Neural cell (in vitro differentiated cells): ENCODE data around the gene DPYSL4. TPM values are rescaled to one million over a fixed set of nuclear protein-coding genes. Genes with fewer than 3 reads are reported as not detected.

ENCODE experiments used
- H2AFZ ChIP-seq: fragments of 200-600, 300-800 bp; sonication (generic), shearing (Covaris generic); 2 replicates; pipeline ENCODE4 v1.6.0; 2014; ENCODE audit warnings: low read depth, mild to moderate bottlenecking, antibody characterized with exemption, low read length, moderate library complexity
- H3F3A ChIP-seq: fragments of 200-600 bp; shearing (Covaris generic); 2 replicates; pipeline ENCODE4 v1.6.1; 2016; ENCODE audit warnings: mild to moderate bottlenecking, moderate library complexity, mixed read lengths, antibody characterized with exemption, low read length; ENCODE audit not compliant: insufficient read depth, poor library complexity, severe bottlenecking
- H3K27ac ChIP-seq: fragments of 200-600, 300-800 bp; sonication (generic), shearing (Covaris generic); 2 replicates; pipeline ENCODE4 v1.5.1; 2014; ENCODE audit warnings: mild to moderate bottlenecking, low read length, moderate library complexity
- H3K27me3 ChIP-seq: fragments of 300-800, 200-600 bp; sonication (generic), shearing (Covaris generic); 2 replicates; pipeline ENCODE4 v1.6.0; 2014; ENCODE audit warnings: mild to moderate bottlenecking, low read depth, low read length, moderate library complexity; ENCODE audit not compliant: insufficient read depth
- H3K36me3 ChIP-seq: fragments of 300-800, 200-600 bp; sonication (generic), shearing (Covaris generic); 2 replicates; pipeline ENCODE4 v1.5.1; 2014; ENCODE audit warnings: mild to moderate bottlenecking, antibody characterized with exemption, low read length, moderate library complexity; ENCODE audit not compliant: insufficient read depth
- H3K4me2 ChIP-seq: fragments of 300-800, 200-600 bp; sonication (generic), shearing (Covaris generic); 2 replicates; pipeline ENCODE4 v1.6.0; 2014; ENCODE audit warnings: mild to moderate bottlenecking, low read length
- H3K4me3 ChIP-seq: fragments of 300-800, 200-600 bp; sonication (generic), shearing (Covaris generic); 2 replicates; pipeline ENCODE4 v1.5.1; 2014; ENCODE audit warnings: mild to moderate bottlenecking, low read length, moderate library complexity
- H3K79me2 ChIP-seq: fragments of 200-600 bp; shearing (Covaris generic); replicated peaks from 2 replicates; pipeline ENCODE4 v1.6.0; 2014; ENCODE audit warnings: mild to moderate bottlenecking, low read length, moderate library complexity; ENCODE audit not compliant: insufficient read depth
- H3K9ac ChIP-seq: fragments of 300-800, 200-600 bp; sonication (generic), shearing (Covaris generic); 2 replicates; pipeline ENCODE4 v1.6.1; 2016; ENCODE audit warnings: mild to moderate bottlenecking, low read length, mixed read lengths
- H3K9me2 ChIP-seq: fragments of 200-600 bp; shearing (Covaris generic); 2 replicates; pipeline ENCODE4 v1.6.1; 2016; ENCODE audit warnings: mild to moderate bottlenecking, low read length, mixed read lengths; ENCODE audit not compliant: insufficient read depth
- H3K9me3 ChIP-seq: fragments of 200-600, 300-800 bp; sonication (generic), shearing (Covaris generic); 2 replicates; pipeline ENCODE4 v1.6.1; 2016; ENCODE audit warnings: mild to moderate bottlenecking, mixed run types, low read length, moderate library complexity, mixed read lengths
- H4K20me1 ChIP-seq: fragments of 200-600 bp; shearing (Covaris generic); 2 replicates; pipeline ENCODE4 v1.6.1; 2016; ENCODE audit warnings: mild to moderate bottlenecking, mixed run types; ENCODE audit not compliant: insufficient read depth
- EP300 ChIP-seq: fragments of 450-650 bp; conservative IDR thresholded peaks from 2 replicates; pipeline ENCODE4 v1.6.1; 2014; ENCODE audit warnings: antibody characterized with exemption, mild to moderate bottlenecking, moderate library complexity; ENCODE audit not compliant: poor library complexity, severe bottlenecking
- EZH2 ChIP-seq: fragments of 200-600, 300-800 bp; shearing (Covaris generic), sonication (generic); IDR thresholded peaks from 2 replicates; pipeline ENCODE4 v1.6.1; 2014; ENCODE audit warnings: antibody characterized with exemption, low read length, borderline replicate concordance, mild to moderate bottlenecking; ENCODE audit not compliant: insufficient read depth, poor library complexity, severe bottlenecking
- MXI1 ChIP-seq: fragments of 450-650 bp; conservative IDR thresholded peaks from 2 replicates; pipeline ENCODE4 v1.6.1; 2014; ENCODE audit warnings: antibody characterized with exemption, mild to moderate bottlenecking; ENCODE audit not compliant: poor library complexity, severe bottlenecking
- POLR2AphosphoS5 ChIP-seq: IDR thresholded peaks from 2 replicates; pipeline ENCODE4 v1.6.1; 2012
- RAD21 ChIP-seq: fragments of 450-650 bp; conservative IDR thresholded peaks from 2 replicates; pipeline ENCODE4 v1.6.1; 2014; ENCODE audit warnings: antibody characterized with exemption, mild to moderate bottlenecking, moderate library complexity
- REST ChIP-seq: IDR thresholded peaks from 2 replicates; pipeline ENCODE4 v1.6.1; 2012; ENCODE audit warnings: borderline replicate concordance
- SMC3 ChIP-seq: fragments of 450-650 bp; conservative IDR thresholded peaks from 2 replicates; pipeline ENCODE4 v1.6.1; 2014; ENCODE audit warnings: antibody characterized with exemption, mild to moderate bottlenecking, moderate library complexity; ENCODE audit not compliant: poor library complexity
- TAF1 ChIP-seq: IDR thresholded peaks from 2 replicates; pipeline ENCODE4 v1.6.1; 2012; ENCODE audit warnings: low read depth
- polyA plus RNA-seq: library from polyadenylated mRNA; depleted of rRNA; stranded (reverse); fragments of >200 nt; gene quantifications from 2 replicates; pipeline ENCODE4 v1.2.3, GENCODE V29; 2014
- TF ChIP-seq, protein P1 (sequence below): fragments of 450-650 bp; IDR thresholded peaks from 2 replicates; pipeline ENCODE4 v1.5.1; 2014; ENCODE audit warnings: antibody characterized with exemption, mild to moderate bottlenecking, moderate library complexity; ENCODE audit not compliant: poor library complexity, severe bottlenecking

Gene DPYSL4
- polyA plus RNA-seq, 1 donor from 2014 or later, result 116 TPM

DNA sequence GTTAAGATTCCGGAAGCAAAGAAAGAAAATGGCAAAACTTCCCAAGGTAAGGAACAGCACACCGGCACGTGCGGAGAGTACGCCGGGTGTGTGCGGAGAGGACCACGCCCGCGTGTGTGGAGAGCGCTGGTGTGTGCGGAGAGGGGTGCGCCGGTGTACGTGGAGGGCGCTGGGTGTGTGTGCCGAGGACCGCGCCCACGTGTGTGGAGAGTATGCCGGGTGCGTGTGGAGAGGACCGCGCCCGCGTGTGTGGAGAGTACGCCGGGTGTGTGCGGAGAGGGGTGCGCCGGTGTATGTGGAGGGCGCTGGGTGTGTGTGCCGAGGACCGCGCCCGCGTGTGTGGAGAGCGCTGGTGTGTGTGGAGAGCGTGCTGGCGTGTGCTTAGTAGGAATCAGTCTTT is 48.6 kb upstream of the DPYSL4 start:
- Histone ChIP-seq H3K4me3 (no peak overlapping the region), H3K9me2 (no peaks in the 10 kb centered on the region), H3K27ac (no peak overlapping the region), H3F3A (no peaks in the 10 kb centered on the region), H3K9ac (no peak overlapping the region), H2AFZ (no peak overlapping the region), H3K9me3 (no peaks in the 10 kb centered on the region), H3K27me3 (no peaks in the 10 kb centered on the region), H3K36me3 (no peaks in the 10 kb centered on the region), H3K79me2 (no peaks in the 10 kb centered on the region), H3K4me2 (no peak overlapping the region), H4K20me1 (no peaks in the 10 kb centered on the region)
- TF ChIP-seq TAF1, result no peak
- TF ChIP-seq, protein P1, sequence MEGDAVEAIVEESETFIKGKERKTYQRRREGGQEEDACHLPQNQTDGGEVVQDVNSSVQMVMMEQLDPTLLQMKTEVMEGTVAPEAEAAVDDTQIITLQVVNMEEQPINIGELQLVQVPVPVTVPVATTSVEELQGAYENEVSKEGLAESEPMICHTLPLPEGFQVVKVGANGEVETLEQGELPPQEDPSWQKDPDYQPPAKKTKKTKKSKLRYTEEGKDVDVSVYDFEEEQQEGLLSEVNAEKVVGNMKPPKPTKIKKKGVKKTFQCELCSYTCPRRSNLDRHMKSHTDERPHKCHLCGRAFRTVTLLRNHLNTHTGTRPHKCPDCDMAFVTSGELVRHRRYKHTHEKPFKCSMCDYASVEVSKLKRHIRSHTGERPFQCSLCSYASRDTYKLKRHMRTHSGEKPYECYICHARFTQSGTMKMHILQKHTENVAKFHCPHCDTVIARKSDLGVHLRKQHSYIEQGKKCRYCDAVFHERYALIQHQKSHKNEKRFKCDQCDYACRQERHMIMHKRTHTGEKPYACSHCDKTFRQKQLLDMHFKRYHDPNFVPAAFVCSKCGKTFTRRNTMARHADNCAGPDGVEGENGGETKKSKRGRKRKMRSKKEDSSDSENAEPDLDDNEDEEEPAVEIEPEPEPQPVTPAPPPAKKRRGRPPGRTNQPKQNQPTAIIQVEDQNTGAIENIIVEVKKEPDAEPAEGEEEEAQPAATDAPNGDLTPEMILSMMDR, result no peak
- TF ChIP-seq EZH2, result no peak
- TF ChIP-seq RAD21, result no peak
- TF ChIP-seq MXI1, result no peak
- no peak for TF ChIP-seq REST
- TF ChIP-seq POLR2AphosphoS5, result no peak
- no peak for TF ChIP-seq EP300
- TF ChIP-seq SMC3, result no peak

DNA sequence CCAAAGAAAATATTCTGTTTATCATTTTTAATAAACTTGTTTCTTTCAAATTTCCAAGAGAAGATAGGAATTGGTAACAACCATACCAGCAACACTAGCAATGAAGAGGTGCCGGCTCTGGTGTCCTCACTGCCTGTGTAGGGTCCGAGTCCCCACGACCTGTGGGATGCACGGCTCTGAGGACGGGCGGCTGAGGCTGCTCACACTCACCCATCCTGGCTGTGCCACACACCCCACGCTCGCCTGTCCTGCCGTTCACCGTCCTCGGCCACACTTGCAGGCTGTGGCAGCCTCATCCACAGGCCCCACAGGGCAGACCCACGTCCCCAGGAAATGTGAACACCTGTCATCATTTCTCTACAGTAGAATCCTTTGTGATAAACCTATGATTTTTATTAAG is 48.2 kb upstream of the DPYSL4 start:
- no peak overlapping the region for H3K9ac ChIP-seq
- TF ChIP-seq RAD21 (no peak), TAF1 (no peak), POLR2AphosphoS5 (no peak), REST (no peak), EZH2 (no peak), EP300 (no peak), MXI1 (no peak), SMC3 (no peak)
- TF ChIP-seq, protein P1, result no peak
- no peak overlapping the region for H3K27ac ChIP-seq
- H3K4me3 ChIP-seq, result no peak overlapping the region
- H3K36me3 ChIP-seq, result no peaks in the 10 kb centered on the region
- H3F3A ChIP-seq, result no peaks in the 10 kb centered on the region
- H3K79me2 ChIP-seq, result no peaks in the 10 kb centered on the region
- H3K4me2 ChIP-seq, result no peak overlapping the region
- no peaks in the 10 kb centered on the region for H3K9me3 ChIP-seq
- H4K20me1 ChIP-seq, result no peaks in the 10 kb centered on the region
- no peaks in the 10 kb centered on the region for H3K9me2 ChIP-seq
- no peak overlapping the region for H2AFZ ChIP-seq
- no peaks in the 10 kb centered on the region for H3K27me3 ChIP-seq
